ENCODE data around the gene ZSCAN23.

ZSCAN23 gene

DNA sequence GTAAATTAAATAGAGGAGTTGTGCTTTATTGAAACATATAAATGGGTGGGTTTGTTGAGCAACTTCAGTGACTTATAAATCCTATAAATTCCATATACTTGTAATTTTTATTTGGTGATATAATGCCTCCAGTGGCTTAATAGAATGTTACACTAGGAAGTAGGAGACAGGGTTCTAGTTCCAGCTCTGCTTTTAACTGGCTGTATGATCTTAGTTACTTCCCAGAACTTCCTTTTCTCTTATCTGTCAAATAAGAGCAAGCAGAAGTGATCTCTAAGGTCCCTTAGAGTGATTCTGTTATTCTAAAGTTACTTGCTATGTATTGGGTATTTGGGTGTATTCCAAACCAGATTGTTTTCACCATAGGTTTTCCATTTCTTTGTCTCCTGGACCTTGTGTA is 10.2 kb downstream of the ZSCAN23 start:
- TF ChIP-seq ZNF571 (tag by site-specific recombination; IDR thresholded peaks at IDR 0.05) (no peak), ZNF394 (tag by site-specific recombination; IDR thresholded peaks at IDR 0.05; ENCODE audit: borderline replicate concordance) (no peak), ZNF350 (tag by site-specific recombination; IDR thresholded peaks at IDR 0.05) (no peak), ZNF518A (tag by site-specific recombination; conservative IDR thresholded peaks at IDR 0.05; ENCODE audit: low read depth) (no peak), ZNF112 (tag by site-specific recombination; IDR thresholded peaks at IDR 0.05) (no peak), ZNF777 (tag by site-specific recombination; IDR thresholded peaks at IDR 0.05; ENCODE audit: borderline replicate concordance) (no peak), ZNF660 (tag by site-specific recombination; IDR thresholded peaks at IDR 0.05) (no peak), ZNF623 (tag by site-specific recombination; IDR thresholded peaks at IDR 0.05) (no peak), SP3 (tag by site-specific recombination; IDR thresholded peaks at IDR 0.05) (no peak), ZNF221 (tag by site-specific recombination; IDR thresholded peaks at IDR 0.05; ENCODE audit: borderline replicate concordance) (no peak), ZSCAN16 (tag by site-specific recombination; IDR thresholded peaks at IDR 0.05) (no peak), PRDM2 (tag by site-specific recombination; IDR thresholded peaks at IDR 0.05; ENCODE audit: borderline replicate concordance) (no peak)
- ChIA-PET POLR2A (no interaction called here), CTCF (interaction anchor here (0.5 to 1.3 kb wide), 3 partner anchors 10 to 109 kb away, joined by 3 to 5 read pairs (median 4); no protein-coding TSS in a partner anchor)
- Histone ChIP-seq H3K36me3 (ENCODE audit: control insufficient read depth in 2 of 2, insufficient read depth in 1 of 2, low read length in 2 of 2) (peaks cover 9 to 28% of the 10 kb centered on the region in 2 experiments; a peak in 1 of 3 replicates), H3K27ac (ENCODE audit: extremely low read depth, low read depth, low read length) (no peak overlapping the region), H3K4me3 (ENCODE audit: low read depth, low read length) (no peak overlapping the region), H3K9me3 (ENCODE audit: control insufficient read depth, insufficient read depth, low read depth, low read length) (no peaks in the 10 kb centered on the region), H3K4me1 (ENCODE audit: control insufficient read depth, insufficient read depth, low read length) (no peaks in the 10 kb centered on the region)

- Histone ChIP-seq H3K27ac (ENCODE audit: extremely low read depth, low read depth, low read length) (no peak overlapping the region), H3K36me3 (ENCODE audit: control insufficient read depth in 2 of 2, insufficient read depth in 1 of 2, low read length in 2 of 2) (peaks cover 9 to 26% of the 10 kb centered on the region in 2 experiments; a peak in 2 of 3 replicates), H3K4me1 (ENCODE audit: control insufficient read depth, insufficient read depth, low read length) (no peaks in the 10 kb centered on the region), H3K9me3 (ENCODE audit: control insufficient read depth, insufficient read depth, low read depth, low read length) (no peaks in the 10 kb centered on the region), H3K4me3 (ENCODE audit: low read depth, low read length) (no peak overlapping the region)
- POLR2A ChIA-PET, result no interaction called here
- CTCF ChIA-PET, result interaction anchor here (0.7 kb wide), 1 partner anchor 9 kb away, joined by 3 read pairs; no protein-coding TSS in a partner anchor
- TF ChIP-seq ZFP37 (tag by site-specific recombination; IDR thresholded peaks at IDR 0.05) (no peak), ZNF394 (tag by site-specific recombination; IDR thresholded peaks at IDR 0.05; ENCODE audit: borderline replicate concordance) (no peak), ZNF133 (tag by site-specific recombination; IDR thresholded peaks at IDR 0.05) (no peak), ZIC2 (tag by site-specific recombination; IDR thresholded peaks at IDR 0.05) (no peak), PRDM2 (tag by site-specific recombination; IDR thresholded peaks at IDR 0.05; ENCODE audit: borderline replicate concordance) (no peak), ZNF146 (tag by site-specific recombination; IDR thresholded peaks at IDR 0.05) (no peak), ZNF132 (tag by site-specific recombination; IDR thresholded peaks at IDR 0.05; ENCODE audit: borderline replicate concordance) (no peak)
These were observed 13.5 kb downstream of the ZSCAN23 start for GRCh38 chr6:28429781-28430180.
